Skin of body (tissue), 2 donors: ENCODE measurements around the gene RASGEF1B. TPM values are rescaled to one million over a fixed set of nuclear protein-coding genes. Genes with fewer than 3 reads are reported as not detected.
A peak's percentile ranks its signal among the peaks of the same experiment; 100 is the strongest.

Source experiments
- DNase-seq: peaks from one replicate; lab custom pipeline; 2025; lab: John Stamatoyannopoulos, UW
- total RNA-seq: library from RNA; depleted of rRNA; stranded (reverse); fragments of >200 nt; gene quantifications from one replicate; pipeline ENCODE4 v1.2.3, GENCODE V29; 2014

The RASGEF1B gene
- 61.7 TPM for total RNA-seq

- DNase-seq = peak; percentile 73
Observed at GRCh38 chr4:81471588-81472280, at the start of gene RASGEF1B. Gene RASGEF1B (minus strand): TSS chr4:81471907. CDS start chr4:81459508, 12,399 bp downstream.

- no peak for DNase-seq
Observed at GRCh38 chr4:81519856-81520255, 48.1 kb upstream of the RASGEF1B start.

- DNase-seq = no peak
Observed at GRCh38 chr4:81519427-81519773, 47.7 kb upstream of the RASGEF1B start.

GRCh38 chr4:81518762-81519426 is 47.2 kb upstream of the RASGEF1B start:
- DNase-seq = no peak

- DNase-seq = no peak
Observed at GRCh38 chr4:81516241-81516640, 44.5 kb upstream of the RASGEF1B start.

GRCh38 chr4:81512757-81513501 is 41.2 kb upstream of the RASGEF1B start:
- no peak for DNase-seq

GRCh38 chr4:81512001-81512756 is 40.5 kb upstream of the RASGEF1B start:
- DNase-seq = no peak

- no peak for DNase-seq
Observed at GRCh38 chr4:81510643-81511178, 39.0 kb upstream of the RASGEF1B start.

GRCh38 chr4:81509822-81510221 is 38.1 kb upstream of the RASGEF1B start:
- no peak for DNase-seq

- no peak for DNase-seq
Observed at GRCh38 chr4:81509191-81509590, 37.5 kb upstream of the RASGEF1B start.

GRCh38 chr4:81508411-81509185 is 36.9 kb upstream of the RASGEF1B start:
- DNase-seq = no peak

GRCh38 chr4:81507530-81507929 is 35.8 kb upstream of the RASGEF1B start:
- no peak for DNase-seq

GRCh38 chr4:81506731-81507130 is 35.0 kb upstream of the RASGEF1B start:
- no peak for DNase-seq

GRCh38 chr4:81505726-81506125 is 34.0 kb upstream of the RASGEF1B start:
- no peak for DNase-seq

GRCh38 chr4:81505004-81505598 is 33.4 kb upstream of the RASGEF1B start:
- DNase-seq = peak; percentile 12

- no peak for DNase-seq
Observed at GRCh38 chr4:81504112-81505003, 32.7 kb upstream of the RASGEF1B start.

- DNase-seq = no peak
Observed at GRCh38 chr4:81503586-81503985, 31.9 kb upstream of the RASGEF1B start.

GRCh38 chr4:81502564-81502963 is 30.9 kb upstream of the RASGEF1B start:
- no peak for DNase-seq

GRCh38 chr4:81499840-81500239 is 28.1 kb upstream of the RASGEF1B start:
- DNase-seq = no peak
